CD4-positive, alpha-beta T cell treated with Interleukin-6 at 100 ng/mL for 8 hours (primary cell): Measurements from ENCODE around the gene CEP162.
"Not testable (repeated sequence)": the region's sequence is repeated elsewhere in the genome, so short reads cannot be mapped to it uniquely, and the experiment has no call there.

Source experiments
- DNase-seq: peaks from one replicate; pipeline ENCODE4 v3.0.0-alpha.2; 2020; ENCODE audit warnings: mixed read lengths, low spot score

CEP162 gene

GRCh38 chr6:84141521-84141920 lies 85.9 kb downstream of the CEP162 start:
- DNase-seq: no peak

GRCh38 chr6:84139311-84139710 lies 88.1 kb downstream of the CEP162 start:
- DNase-seq: no peak

GRCh38 chr6:84137989-84138575 lies 89.4 kb downstream of the CEP162 start:
- no peak for DNase-seq

GRCh38 chr6:84137051-84137375 lies 90.4 kb downstream of the CEP162 start:
- DNase-seq: no peak

GRCh38 chr6:84136364-84137050 lies 90.9 kb downstream of the CEP162 start:
- no peak for DNase-seq

- DNase-seq: no peak
Measured at GRCh38 chr6:84135291-84135690, 92.2 kb downstream of the CEP162 start.

- DNase-seq: not testable (repeated sequence)
Measured at GRCh38 chr6:84133385-84133784, 94.1 kb downstream of the CEP162 start.

GRCh38 chr6:84129588-84129987 lies 97.9 kb downstream of the CEP162 start:
- not testable (repeated sequence) for DNase-seq

- DNase-seq: no peak
Measured at GRCh38 chr6:84123186-84123585, 104.3 kb downstream of the CEP162 start.

GRCh38 chr6:84119277-84119676 lies 108.2 kb downstream of the CEP162 start:
- no peak for DNase-seq

- DNase-seq: no peak
Measured at GRCh38 chr6:84118191-84118590, 109.3 kb downstream of the CEP162 start.

GRCh38 chr6:84114933-84115594 lies 112.4 kb downstream of the CEP162 start:
- DNase-seq: not testable (repeated sequence)

GRCh38 chr6:84111351-84111750 lies 116.1 kb downstream of the CEP162 start:
- DNase-seq: not testable (repeated sequence)

GRCh38 chr6:84107495-84107894 lies 119.9 kb downstream of the CEP162 start:
- no peak for DNase-seq

- not testable (repeated sequence) for DNase-seq
Measured at GRCh38 chr6:84105215-84105924, 122.1 kb downstream of the CEP162 start.

- DNase-seq: no peak
Measured at GRCh38 chr6:84103029-84103428, 124.4 kb downstream of the CEP162 start.

GRCh38 chr6:84095156-84095555 lies 132.3 kb downstream of the CEP162 start:
- no peak for DNase-seq

- DNase-seq: no peak
Measured at GRCh38 chr6:84093441-84094435, 133.7 kb downstream of the CEP162 start.

GRCh38 chr6:84089552-84089951 lies 137.9 kb downstream of the CEP162 start:
- no peak for DNase-seq

- DNase-seq: no peak
Measured at GRCh38 chr6:84089081-84089480, 138.4 kb downstream of the CEP162 start.
